ENCODE results near the gene GMCL2. TPM values are rescaled to one million over a fixed set of nuclear protein-coding genes. Genes with fewer than 3 reads are reported as not detected.

GMCL2 gene
- total RNA-seq, 4 donors from 2014 or later = not detected

GRCh38 chr5:178214160-178214803 lies 27.1 kb upstream of the GMCL2 start:
- no peak for ATAC-seq (ENCODE audit: low FRiP score)
- TF ChIP-seq CTCF (IDR thresholded peaks at IDR 0.05) = no peak
- DNase-seq (ENCODE audit: low spot score) = no peak

- TF ChIP-seq CTCF (IDR thresholded peaks at IDR 0.05) = no peak
- DNase-seq (ENCODE audit: low spot score) = no peak
Observed at GRCh38 chr5:178213748-178214151, 26.6 kb upstream of the GMCL2 start.

GRCh38 chr5:178213003-178213461 lies 25.9 kb upstream of the GMCL2 start:
- no peak for ATAC-seq (ENCODE audit: low FRiP score)

More at GRCh38 chr5:178213748-178214151, 26.6 kb upstream of the GMCL2 start:
- no peak for ATAC-seq (ENCODE audit: low FRiP score)

GRCh38 chr5:178212241-178213002 lies 25.3 kb upstream of the GMCL2 start:
- ATAC-seq (ENCODE audit: low FRiP score) (no peak), DNase-seq (ENCODE audit: low spot score) (no peak)
- no peak for TF ChIP-seq CTCF (IDR thresholded peaks at IDR 0.05)

More at GRCh38 chr5:178213003-178213461, 25.9 kb upstream of the GMCL2 start:
- no peak for TF ChIP-seq CTCF (IDR thresholded peaks at IDR 0.05)
- DNase-seq (ENCODE audit: low spot score) = no peak

GRCh38 chr5:178211095-178212048 lies 24.2 kb upstream of the GMCL2 start:
- ATAC-seq (ENCODE audit: low FRiP score) (no peak), DNase-seq (ENCODE audit: low spot score) (no peak)
- no peak for TF ChIP-seq CTCF (IDR thresholded peaks at IDR 0.05)

- TF ChIP-seq CTCF (IDR thresholded peaks at IDR 0.05) = no peak
- ATAC-seq (ENCODE audit: low FRiP score) = no peak
Observed at GRCh38 chr5:178210686-178211085, 23.5 kb upstream of the GMCL2 start.

More at GRCh38 chr5:178210686-178211085, 23.5 kb upstream of the GMCL2 start:
- DNase-seq (ENCODE audit: low spot score) = no peak
